ENCODE data around the gene RAD50.

GRCh38 chr5:132540764-132541163 is 16.0 kb upstream of the RAD50 start:
- TF ChIP-seq, protein P1, sequence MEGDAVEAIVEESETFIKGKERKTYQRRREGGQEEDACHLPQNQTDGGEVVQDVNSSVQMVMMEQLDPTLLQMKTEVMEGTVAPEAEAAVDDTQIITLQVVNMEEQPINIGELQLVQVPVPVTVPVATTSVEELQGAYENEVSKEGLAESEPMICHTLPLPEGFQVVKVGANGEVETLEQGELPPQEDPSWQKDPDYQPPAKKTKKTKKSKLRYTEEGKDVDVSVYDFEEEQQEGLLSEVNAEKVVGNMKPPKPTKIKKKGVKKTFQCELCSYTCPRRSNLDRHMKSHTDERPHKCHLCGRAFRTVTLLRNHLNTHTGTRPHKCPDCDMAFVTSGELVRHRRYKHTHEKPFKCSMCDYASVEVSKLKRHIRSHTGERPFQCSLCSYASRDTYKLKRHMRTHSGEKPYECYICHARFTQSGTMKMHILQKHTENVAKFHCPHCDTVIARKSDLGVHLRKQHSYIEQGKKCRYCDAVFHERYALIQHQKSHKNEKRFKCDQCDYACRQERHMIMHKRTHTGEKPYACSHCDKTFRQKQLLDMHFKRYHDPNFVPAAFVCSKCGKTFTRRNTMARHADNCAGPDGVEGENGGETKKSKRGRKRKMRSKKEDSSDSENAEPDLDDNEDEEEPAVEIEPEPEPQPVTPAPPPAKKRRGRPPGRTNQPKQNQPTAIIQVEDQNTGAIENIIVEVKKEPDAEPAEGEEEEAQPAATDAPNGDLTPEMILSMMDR (IDR thresholded peaks at IDR 0.05) = no peak
- no peak for TF ChIP-seq EZH2 (IDR thresholded peaks at IDR 0.05)
